ENCODE results near the gene TYW5. TPM values are rescaled to one million over a fixed set of nuclear protein-coding genes. Genes with fewer than 3 reads are reported as not detected.

The TYW5 gene
- 14.6 and 14.8 TPM in 2 replicates for total RNA-seq (2016; rRNA removed; fragmentation: Illumina TruSeq; extraction: Trizol)
- 4.4 and 5.2 TPM in 2 replicates for total RNA-seq (2016; cell fraction: cytosol; rRNA removed; fragmentation: Illumina TruSeq; extraction: Trizol; ENCODE audit: low read depth)
- total RNA-seq (2016; cell fraction: insoluble cytoplasmic fraction; rRNA removed; fragmentation: Illumina TruSeq; extraction: Trizol), result 14.9 and 15.5 TPM in 2 replicates
- total RNA-seq (2016; cell fraction: membrane; rRNA removed; fragmentation: Illumina TruSeq; extraction: Trizol), result 7.5 and 7.6 TPM in 2 replicates
- total RNA-seq (2016; cell fraction: nucleus; rRNA removed; fragmentation: Illumina TruSeq; extraction: Trizol), result 26.3 and 29.2 TPM in 2 replicates
- 6.3 and 8.3 TPM in 2 replicates for polyA plus RNA-seq (2011; rRNA removed)
- 2.2 and 3.6 TPM in 2 replicates for polyA plus RNA-seq (2011; cell fraction: cytosol; rRNA removed)
- 8.5 and 12.4 TPM in 2 replicates for polyA plus RNA-seq (2011; cell fraction: nucleus; rRNA removed)
- polyA plus RNA-seq (2012), result 7.4 and 8.7 TPM in 2 replicates
- polyA plus RNA-seq (2016; cell fraction: cytosol; fragmentation: Illumina TruSeq; extraction: Trizol; ENCODE audit: low read depth), result 2.6 and 3.2 TPM in 2 replicates
- 11.6 and 12.8 TPM in 2 replicates for polyA plus RNA-seq (2016; cell fraction: insoluble cytoplasmic fraction; fragmentation: Illumina TruSeq; extraction: Trizol; ENCODE audit: low read depth)
- polyA plus RNA-seq (2016; cell fraction: membrane; fragmentation: Illumina TruSeq; extraction: Trizol; ENCODE audit: low read depth), result 5.4 and 5.6 TPM in 2 replicates
- 25.9 and 28.2 TPM in 2 replicates for polyA plus RNA-seq (2016; cell fraction: nucleus; fragmentation: Illumina TruSeq; extraction: Trizol; ENCODE audit: insufficient read depth, low read depth)
- polyA minus RNA-seq (2011; rRNA and poly(A)+ RNA removed; ENCODE audit: low replicate concordance), result 3.6 and 5.3 TPM in 2 replicates
- polyA minus RNA-seq (2011; cell fraction: cytosol; rRNA and poly(A)+ RNA removed), result 3.2 and 4.1 TPM in 2 replicates
- polyA minus RNA-seq (2011; cell fraction: nucleus; rRNA and poly(A)+ RNA removed), result 45.4 and 49.6 TPM in 2 replicates
- percentile 94 among the genes with signal in this experiment for Bru-seq, nascent RNA
- percentile 83 among the genes with signal in this experiment for BruChase-seq, experiment 1, labeled RNA remaining after a 6-hour chase
- percentile 90 among the genes with signal in this experiment for BruChase-seq, experiment 2, labeled RNA remaining after a 2-hour chase
- long read RNA-seq, experiment 1, full-length matches to known transcripts, result 10 of 12 reads
- long read RNA-seq, experiment 1, partial matches to known transcripts, result 1 of 12 reads
- long read RNA-seq, experiment 1, other reads (novel, unspliced or antisense), result 1 of 12 reads
- long read RNA-seq, experiment 2, full-length matches to known transcripts, result 10 of 19 reads
- long read RNA-seq, experiment 2, partial matches to known transcripts, result 5 of 19 reads
- long read RNA-seq, experiment 2, other reads (novel, unspliced or antisense), result 4 of 19 reads

DNA sequence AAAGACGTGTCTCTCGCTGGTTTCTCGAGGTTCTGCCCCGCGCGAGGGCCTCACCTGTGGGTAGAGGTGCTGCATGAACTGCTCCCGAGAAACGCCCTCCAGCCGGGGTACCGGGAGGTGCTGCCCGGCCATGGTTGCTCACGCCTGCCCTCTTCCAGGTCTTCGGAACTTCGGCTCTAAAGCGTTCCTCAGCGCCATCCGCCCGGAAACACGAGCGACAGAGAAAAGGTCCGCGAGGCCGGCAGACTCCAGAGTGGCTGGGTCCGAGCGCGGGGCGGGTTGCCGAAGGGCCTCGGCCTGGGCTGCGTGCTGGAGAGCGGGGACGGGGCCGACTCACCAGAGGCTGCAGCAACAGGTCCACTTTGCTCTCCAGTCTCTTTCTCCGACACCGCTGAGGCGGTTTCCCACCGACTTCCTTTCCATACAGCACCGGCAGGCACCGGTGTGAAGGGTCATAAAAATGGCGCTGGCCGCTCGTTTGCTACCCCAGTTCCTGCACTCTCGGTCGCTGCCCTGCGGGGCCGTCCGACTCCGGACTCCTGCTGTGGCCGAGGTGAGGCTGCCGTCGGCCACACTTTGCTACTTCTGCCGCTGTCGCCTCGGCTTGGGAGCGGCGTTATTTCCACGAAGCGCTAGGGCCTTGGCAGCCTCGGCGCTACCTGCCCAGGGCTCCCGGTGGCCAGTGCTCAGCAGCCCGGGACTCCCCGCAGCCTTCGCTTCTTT lies at the start of gene TYW5, which contains the start of gene MAIP1:
Gene TYW5 (minus strand): TSS at position 153 of the 723 bp plus-strand sequence. CDS start 21 bp downstream, at position 132.
Gene MAIP1 (plus strand): TSS at position 244 of the 723 bp plus-strand sequence. CDS start 217 bp downstream, at position 461.
- 2% methylated on average over 32 of the region's 64 CpGs for WGBS (ENCODE audit: low lambda C conversion rate)
- Histone ChIP-seq H3K9me3 (ENCODE audit: low read length) (no peaks in the 10 kb centered on the region), H3K4me1 (ENCODE audit: insufficient read depth, low read length) (peaks cover 50% of the 10 kb centered on the region), H3K27me3 (ENCODE audit: control insufficient read depth in 1 of 2, insufficient read depth in 2 of 2, low read length in 2 of 2) (no peaks in the 10 kb centered on the region; a peak in 1 of 5 replicates), H3K36me3 (replicated peaks in 1 of 2; ENCODE audit: control insufficient read depth in 1 of 2, insufficient read depth in 2 of 2, low read length in 2 of 2) (peaks cover 3 to 35% of the 10 kb centered on the region in 2 experiments), H3K79me2 (ENCODE audit: insufficient read depth, low read length) (peaks cover 73% of the 10 kb centered on the region), H3K27ac (ENCODE audit: extremely low read length, insufficient read depth, low read length) (peak within 1 kb of the TSS; percentile 91), H4K20me1 (ENCODE audit: insufficient read depth, low read length) (peaks cover 9% of the 10 kb centered on the region), H3K4me3 (replicated peaks in 1 of 3; ENCODE audit: insufficient read depth in 1 of 3, low read depth in 2 of 3, low read length in 3 of 3) (peak within 1 kb of the TSS; percentile 86 to 96 (median 94)), H3K9ac (ENCODE audit: insufficient read depth, low read depth, low read length) (peak within 1 kb of the TSS; percentile 97), H3K4me2 (ENCODE audit: low read depth, low read length) (peak within 1 kb of the TSS; percentile 90), H2AFZ (ENCODE audit: low read length) (peak within 1 kb of the TSS; percentile 55)
- FAIRE-seq, result peak; percentile 63
- POLR2A ChIA-PET, result interaction anchor here (1.9 kb wide), 1 partner anchor 11 kb away, joined by 15 read pairs; no protein-coding TSS in a partner anchor
- peak; percentile 93 for ATAC-seq
- peak; percentile 81 for DNase-seq (ENCODE audit: low spot score)
- intact Hi-C loops (cut with micrococcal nuclease; ENCODE audit: unreplicated experiment) (loop anchor here (2.0 kb wide), 1 partner anchor 45 kb away; the partner anchor contains the start of gene C2orf69), in situ Hi-C loops (cut with HindIII; ENCODE audit: extremely low pct_ligation_motif_present, low pct_unique_long_range_greater_than_20kb) (loop anchor here (25.0 kb wide), 1 partner anchor 857 kb away; the partner anchor contains the start of gene BZW1)
- BruUV-seq (replicated peaks), result no TSS peak
- CTCF ChIA-PET (ENCODE audit: low intra/inter-chr PET ratio, low total read pairs), result no interaction called here
- TF ChIP-seq, protein P1, sequence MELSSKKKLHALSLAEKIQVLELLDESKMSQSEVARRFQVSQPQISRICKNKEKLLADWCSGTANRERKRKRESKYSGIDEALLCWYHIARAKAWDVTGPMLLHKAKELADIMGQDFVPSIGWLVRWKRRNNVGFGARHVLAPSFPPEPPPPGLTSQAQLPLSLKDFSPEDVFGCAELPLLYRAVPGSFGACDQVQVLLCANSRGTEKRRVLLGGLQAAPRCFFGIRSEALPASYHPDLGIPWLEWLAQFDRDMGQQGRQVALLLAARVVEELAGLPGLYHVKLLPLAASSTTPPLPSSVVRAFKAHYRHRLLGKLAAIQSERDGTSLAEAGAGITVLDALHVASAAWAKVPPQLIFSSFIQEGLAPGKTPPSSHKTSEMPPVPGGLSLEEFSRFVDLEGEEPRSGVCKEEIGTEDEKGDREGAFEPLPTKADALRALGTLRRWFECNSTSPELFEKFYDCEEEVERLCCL (CRISPR knock-in tag; IDR thresholded peaks at IDR 0.05; ENCODE audit: borderline replicate concordance), result no peak
- TF ChIP-seq, protein P2, sequence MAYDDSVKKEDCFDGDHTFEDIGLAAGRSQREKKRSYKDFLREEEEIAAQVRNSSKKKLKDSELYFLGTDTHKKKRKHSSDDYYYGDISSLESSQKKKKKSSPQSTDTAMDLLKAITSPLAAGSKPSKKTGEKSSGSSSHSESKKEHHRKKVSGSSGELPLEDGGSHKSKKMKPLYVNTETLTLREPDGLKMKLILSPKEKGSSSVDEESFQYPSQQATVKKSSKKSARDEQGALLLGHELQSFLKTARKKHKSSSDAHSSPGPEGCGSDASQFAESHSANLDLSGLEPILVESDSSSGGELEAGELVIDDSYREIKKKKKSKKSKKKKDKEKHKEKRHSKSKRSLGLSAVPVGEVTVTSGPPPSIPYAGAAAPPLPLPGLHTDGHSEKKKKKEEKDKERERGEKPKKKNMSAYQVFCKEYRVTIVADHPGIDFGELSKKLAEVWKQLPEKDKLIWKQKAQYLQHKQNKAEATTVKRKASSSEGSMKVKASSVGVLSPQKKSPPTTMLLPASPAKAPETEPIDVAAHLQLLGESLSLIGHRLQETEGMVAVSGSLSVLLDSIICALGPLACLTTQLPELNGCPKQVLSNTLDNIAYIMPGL (CRISPR knock-in tag; IDR thresholded peaks at IDR 0.05; ENCODE audit: borderline replicate concordance in 1 of 2, low read depth in 1 of 2), result peak; percentile 98 to 99; a peak in 3 of 4 replicates
- TF ChIP-seq ZNF569 (CRISPR knock-in tag; IDR thresholded peaks at IDR 0.05; ENCODE audit: borderline replicate concordance), result no peak; the same call in 1 of the 2 replicates
- 0 out of 2 replicates have a peak, but pooled peaks have one; percentile 50 for TF ChIP-seq ZNF251 (CRISPR knock-in tag; IDR thresholded peaks at IDR 0.05)
- TF ChIP-seq NR3C1 (CRISPR knock-in tag; IDR thresholded peaks at IDR 0.05), result no peak
- peak; percentile 96 for TF ChIP-seq HDAC1 (CRISPR knock-in tag; IDR thresholded peaks at IDR 0.05)
- TF ChIP-seq, protein P3, sequence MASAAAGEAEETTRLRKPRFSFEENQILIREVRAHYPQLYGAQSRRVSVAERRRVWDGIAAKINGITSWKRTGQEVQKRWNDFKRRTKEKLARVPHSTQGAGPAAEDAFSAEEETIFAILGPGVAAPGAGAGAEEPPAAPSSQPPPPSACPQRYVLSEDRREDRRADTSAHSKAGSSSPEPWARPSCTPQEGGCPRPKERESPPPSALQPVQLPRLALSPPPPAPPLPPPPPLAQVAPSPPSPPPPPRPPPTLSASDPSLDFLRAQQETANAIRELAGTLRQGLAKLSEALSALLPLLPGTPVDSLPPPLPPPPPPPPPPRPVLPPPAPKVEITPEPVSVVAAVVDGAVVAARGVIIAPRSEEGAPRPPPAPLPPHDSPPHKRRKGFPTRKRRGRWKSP (CRISPR knock-in tag; IDR thresholded peaks at IDR 0.05), result peak; percentile 92
